GM20000 (cell line): ENCODE data around the gene DHX8.

Experiments used
- DNase-seq: peaks from one replicate; pipeline ENCODE4 v3.0.0; 2012; ENCODE audit warnings: low spot score
- TF ChIP-seq, protein P1 (sequence below): IDR thresholded peaks from 2 replicates; pipeline ENCODE4 v1.5.1; 2012; ENCODE audit warnings: mild to moderate bottlenecking, control low read depth; ENCODE audit errors: extremely low read depth, missing control alignments

Gene DHX8

DNA sequence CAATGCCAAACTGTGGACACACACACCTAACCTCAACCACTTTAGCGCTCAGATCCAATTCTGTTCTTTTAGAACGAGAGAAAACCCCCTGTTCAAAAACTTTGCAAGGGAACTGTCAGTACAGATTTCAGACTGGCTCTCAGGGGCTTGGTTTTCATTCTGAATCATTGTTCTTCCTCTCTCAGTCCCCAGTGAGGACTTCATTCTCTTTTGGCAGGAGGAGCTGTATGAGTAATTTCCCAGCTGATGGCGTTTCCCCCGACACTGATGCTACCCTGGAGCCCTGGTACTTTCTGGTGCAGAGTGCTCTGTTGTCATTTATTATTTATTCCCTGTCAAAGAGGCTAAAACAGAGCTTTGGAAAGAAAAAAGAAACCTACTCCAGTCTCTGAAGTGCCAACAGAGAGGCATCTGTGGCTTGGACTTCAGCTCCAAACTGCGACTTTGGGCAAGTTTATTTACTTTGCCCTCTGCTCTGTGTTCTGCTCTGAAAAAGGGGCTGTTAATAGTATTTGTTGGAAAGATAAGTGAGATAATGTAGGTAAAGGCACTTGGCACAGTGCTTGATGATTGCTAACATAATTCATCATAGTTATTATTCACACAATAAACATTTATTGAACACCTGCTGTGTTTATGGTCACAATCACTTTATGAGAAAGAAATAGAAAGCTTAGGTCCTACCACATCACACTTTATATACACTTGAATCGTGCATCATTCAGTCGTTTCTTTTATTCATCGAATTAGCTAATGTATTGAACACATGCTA lies 34.0 kb downstream of the DHX8 start:
- TF ChIP-seq, protein P1, sequence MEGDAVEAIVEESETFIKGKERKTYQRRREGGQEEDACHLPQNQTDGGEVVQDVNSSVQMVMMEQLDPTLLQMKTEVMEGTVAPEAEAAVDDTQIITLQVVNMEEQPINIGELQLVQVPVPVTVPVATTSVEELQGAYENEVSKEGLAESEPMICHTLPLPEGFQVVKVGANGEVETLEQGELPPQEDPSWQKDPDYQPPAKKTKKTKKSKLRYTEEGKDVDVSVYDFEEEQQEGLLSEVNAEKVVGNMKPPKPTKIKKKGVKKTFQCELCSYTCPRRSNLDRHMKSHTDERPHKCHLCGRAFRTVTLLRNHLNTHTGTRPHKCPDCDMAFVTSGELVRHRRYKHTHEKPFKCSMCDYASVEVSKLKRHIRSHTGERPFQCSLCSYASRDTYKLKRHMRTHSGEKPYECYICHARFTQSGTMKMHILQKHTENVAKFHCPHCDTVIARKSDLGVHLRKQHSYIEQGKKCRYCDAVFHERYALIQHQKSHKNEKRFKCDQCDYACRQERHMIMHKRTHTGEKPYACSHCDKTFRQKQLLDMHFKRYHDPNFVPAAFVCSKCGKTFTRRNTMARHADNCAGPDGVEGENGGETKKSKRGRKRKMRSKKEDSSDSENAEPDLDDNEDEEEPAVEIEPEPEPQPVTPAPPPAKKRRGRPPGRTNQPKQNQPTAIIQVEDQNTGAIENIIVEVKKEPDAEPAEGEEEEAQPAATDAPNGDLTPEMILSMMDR: no peak
- peak; percentile 73 for DNase-seq

DNA sequence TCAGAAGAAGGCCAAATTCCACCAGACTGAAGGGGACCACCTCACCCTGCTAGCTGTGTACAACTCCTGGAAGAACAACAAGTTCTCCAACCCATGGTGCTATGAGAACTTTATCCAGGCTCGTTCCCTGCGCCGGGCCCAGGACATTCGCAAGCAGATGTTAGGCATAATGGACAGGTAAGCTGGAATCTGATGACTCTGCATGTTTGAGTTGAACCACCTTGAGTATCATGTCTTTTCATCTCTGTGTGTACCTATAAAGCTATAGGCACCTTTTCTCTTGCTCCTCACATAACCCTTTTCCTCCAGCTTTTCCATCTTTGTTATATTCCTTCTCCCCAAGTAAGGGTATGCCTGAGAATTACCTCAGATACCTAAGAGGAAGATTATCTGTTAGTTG lies 37.6 kb downstream of the DHX8 start:
- TF ChIP-seq, protein P1: no peak
- no peak for DNase-seq

DNA sequence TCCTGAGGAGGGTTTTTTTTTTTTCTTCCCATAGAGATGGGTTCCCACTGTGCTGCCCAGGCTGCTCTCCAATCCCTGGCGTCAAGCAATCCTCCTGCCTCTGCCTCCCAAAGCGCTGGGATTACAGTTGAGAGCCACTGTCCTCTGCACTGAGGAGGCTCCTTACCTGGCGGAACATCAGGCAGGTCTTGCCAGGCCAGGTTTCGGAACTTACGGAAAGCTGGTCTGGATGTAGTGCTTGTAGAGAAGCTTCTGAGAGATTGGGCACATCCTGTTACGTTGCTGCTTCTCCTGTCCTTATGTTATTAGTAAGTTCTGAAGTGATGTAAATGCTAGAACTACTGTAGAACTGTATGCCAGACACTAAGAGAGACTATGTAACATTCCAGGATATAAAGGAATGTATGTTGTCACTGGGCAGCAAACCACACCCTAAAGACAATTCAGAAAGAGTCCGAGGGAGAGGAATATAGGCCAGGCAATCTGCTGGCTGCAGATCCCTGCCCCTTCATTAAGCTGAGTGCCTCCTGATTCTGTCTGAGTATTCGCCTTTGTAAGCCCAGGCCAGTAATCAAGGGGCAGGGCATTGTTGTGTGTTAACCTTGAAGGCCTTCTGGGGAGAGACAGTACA lies 41.3 kb downstream of the DHX8 start:
- TF ChIP-seq, protein P1: no peak
- no peak for DNase-seq

DNA sequence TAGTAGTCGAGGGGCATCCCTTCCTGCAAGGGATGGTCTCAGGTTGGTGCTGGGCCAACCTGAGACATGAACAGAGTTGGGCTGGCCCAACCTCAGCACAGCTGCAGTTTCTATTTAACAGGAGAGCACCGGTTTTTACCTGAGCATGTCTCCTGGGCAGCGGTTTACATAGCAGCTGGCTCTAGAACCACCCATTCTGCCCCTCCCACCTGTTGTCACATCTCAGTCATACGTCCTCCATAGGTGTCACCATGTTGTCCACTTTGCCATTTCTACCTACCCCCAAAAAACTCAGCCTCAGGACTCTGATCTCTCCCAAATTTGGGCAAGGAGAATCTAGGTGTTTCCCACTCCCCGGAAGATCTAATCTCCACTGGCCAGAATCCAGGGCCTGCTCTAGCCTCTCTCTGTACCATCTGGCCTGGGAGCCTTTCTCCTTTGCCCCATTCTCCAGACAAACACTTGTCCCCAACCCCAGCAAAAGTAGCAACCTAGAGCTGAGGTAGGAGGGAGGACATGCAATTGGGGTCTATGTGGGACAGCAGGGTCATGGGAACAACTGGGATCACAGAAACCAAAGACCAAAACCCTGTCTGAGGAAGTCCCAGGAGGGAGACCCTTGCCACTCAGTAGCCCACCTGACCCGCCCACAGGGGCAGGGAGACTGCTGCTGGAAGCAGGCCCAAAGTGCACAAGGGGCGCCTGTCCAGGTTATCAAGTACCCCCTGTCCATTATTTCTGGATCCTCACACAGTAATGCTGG lies 43.3 kb downstream of the DHX8 start:
- DNase-seq: no peak
- TF ChIP-seq, protein P1: no peak

DNA sequence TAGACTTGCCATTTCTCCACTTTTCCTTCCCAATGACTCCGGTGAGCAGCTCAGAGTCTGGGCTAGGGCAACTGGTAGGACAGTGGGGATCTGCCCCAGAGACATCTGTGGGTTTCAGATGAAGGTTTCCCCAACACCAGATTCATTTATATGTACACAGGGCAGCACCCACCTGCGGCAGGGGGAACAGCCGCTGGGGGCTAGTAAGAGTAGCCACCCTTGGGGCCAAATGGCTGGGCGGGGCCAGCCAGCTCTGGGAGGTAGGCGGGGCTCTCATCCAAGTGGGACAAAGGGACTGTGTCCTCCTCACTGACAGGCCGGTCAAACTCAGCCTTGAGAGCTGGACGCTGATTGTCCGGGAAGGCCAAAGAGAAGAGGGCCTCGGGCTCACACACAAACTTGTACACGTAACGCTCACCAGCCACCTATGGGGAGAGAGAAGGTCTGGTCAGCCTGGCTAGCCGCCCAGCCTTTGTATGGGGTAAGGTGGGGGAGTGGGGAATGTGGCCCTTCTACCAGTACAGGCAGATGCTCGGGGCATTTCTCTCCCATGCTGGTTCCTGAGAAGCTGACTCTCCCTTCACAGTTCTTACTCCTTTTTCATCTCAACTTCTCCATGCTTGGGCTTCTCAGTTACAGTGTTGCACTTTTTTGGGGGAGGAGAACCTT lies 44.7 kb downstream of the DHX8 start:
- DNase-seq: no peak
- TF ChIP-seq, protein P1: no peak

DNA sequence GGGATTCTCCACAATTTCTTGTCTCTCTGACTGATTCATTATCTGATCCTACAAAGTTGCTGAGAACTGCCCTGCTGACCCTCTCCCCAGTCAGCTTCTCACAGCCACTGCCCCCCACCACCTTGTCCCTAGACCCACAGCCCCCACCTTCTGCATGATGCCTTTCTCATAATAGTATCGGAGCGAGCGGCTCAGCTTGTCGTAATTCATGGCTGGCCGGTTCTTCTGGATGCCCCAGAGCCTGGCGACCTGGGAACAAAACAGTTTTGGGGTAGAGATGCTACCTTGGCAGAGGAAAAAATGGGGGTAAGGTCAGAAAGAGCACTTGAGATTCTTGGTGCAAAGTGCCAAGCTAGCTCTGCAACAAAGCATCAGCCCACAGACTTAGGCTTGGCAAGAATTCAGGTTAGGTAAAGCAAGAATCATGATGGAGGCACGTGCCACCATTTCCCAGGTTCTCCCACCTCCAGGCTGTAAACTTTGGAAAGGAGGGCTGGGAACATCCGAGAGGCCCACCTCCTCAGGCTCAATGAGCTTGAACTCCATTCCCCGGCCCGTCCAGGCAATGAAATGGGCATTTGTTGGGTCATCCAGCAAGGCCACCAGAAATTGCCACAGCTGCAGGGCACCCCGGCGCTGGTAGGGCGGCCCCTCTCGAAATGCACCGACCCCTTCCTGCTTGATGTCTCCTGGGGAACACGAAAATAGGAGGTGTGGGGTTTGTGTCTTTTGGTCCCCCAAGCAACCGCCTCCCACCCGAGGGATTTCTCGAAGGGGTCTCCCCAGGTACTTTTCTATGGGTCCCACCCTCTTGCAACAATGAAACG lies 45.4 kb downstream of the DHX8 start:
- TF ChIP-seq, protein P1: no peak
- no peak for DNase-seq
